ENCODE data around the gene ZNF207.

DNA sequence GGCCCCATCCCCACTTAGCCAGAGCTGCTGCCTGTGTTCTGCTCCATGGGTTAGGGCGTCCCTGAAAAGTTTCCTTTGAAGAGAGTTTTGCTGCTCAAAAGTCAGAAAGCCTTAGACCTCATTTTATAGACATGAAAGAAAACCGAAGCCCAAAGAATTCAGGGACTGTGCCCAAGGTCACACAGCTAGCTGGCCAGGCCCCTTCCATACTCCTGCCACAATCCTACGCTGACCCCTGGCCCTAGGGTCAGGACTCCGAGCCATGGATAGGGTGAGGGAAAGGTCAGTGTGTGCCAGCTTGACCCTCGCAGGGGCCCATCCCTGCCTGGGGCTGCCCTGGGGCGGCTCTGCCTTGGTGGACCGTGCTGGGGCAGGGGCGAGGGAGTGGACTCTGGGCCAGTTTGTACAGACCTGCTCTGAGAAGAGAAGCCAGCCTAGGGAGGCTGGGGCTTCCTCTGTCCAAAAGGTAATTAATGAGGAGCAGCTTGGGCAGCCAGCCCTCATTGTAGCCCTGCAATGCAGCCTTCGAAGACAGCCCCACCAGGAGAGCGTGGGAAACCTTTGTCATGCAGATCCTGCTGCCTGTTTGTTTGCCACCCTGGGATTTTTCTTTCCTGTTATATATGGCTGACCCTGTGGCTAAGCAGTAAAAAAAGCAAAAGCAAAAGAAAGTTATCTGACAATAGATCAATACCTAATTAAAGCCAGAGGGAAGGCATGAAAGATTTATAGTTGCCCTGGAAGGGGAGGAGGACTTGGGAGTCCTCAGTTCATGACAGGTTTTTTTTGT lies 46.9 kb upstream of the ZNF207 start:
- TF ChIP-seq CTCF (IDR thresholded peaks at IDR 0.05) (no peak), POLR2A (IDR thresholded peaks at IDR 0.05) (no peak)

Measured in esophagus squamous epithelium (tissue), 4 donors.